ENCODE results near the gene BABAM2.

The BABAM2 gene

GRCh38 chr2:28172114-28172898 lies 281.8 kb downstream of the BABAM2 start:
- Histone ChIP-seq H3K4me3 (ENCODE audit: low read length in 2 of 2) (no peak overlapping the region), H3K9ac (ENCODE audit: low read length in 2 of 2) (no peak overlapping the region), H3K9me3 (ENCODE audit: control insufficient read depth in 2 of 2, low read length in 2 of 2) (no peaks in the 10 kb centered on the region), H3K36me3 (ENCODE audit: control insufficient read depth in 2 of 2, insufficient read depth in 2 of 2, low read length in 2 of 2) (no peaks in the 10 kb centered on the region), H3K27ac (ENCODE audit: low read length) (no peak overlapping the region), H3K27me3 (ENCODE audit: control insufficient read depth in 1 of 2, insufficient read depth in 2 of 2, low read length in 2 of 2) (no peaks in the 10 kb centered on the region), H3K4me1 (ENCODE audit: control insufficient read depth, insufficient read depth, low read length) (no peaks in the 10 kb centered on the region)

GRCh38 chr2:28173377-28173776 lies 282.8 kb downstream of the BABAM2 start:
- Histone ChIP-seq H3K9me3 (ENCODE audit: control insufficient read depth in 2 of 2, low read length in 2 of 2) (no peaks in the 10 kb centered on the region), H3K27ac (ENCODE audit: low read length) (no peak overlapping the region), H3K4me1 (ENCODE audit: control insufficient read depth, insufficient read depth, low read length) (no peaks in the 10 kb centered on the region), H3K27me3 (ENCODE audit: control insufficient read depth in 1 of 2, insufficient read depth in 2 of 2, low read length in 2 of 2) (no peaks in the 10 kb centered on the region), H3K36me3 (ENCODE audit: control insufficient read depth in 2 of 2, insufficient read depth in 2 of 2, low read length in 2 of 2) (no peaks in the 10 kb centered on the region), H3K4me3 (ENCODE audit: low read length in 2 of 2) (no peak overlapping the region), H3K9ac (ENCODE audit: low read length in 2 of 2) (no peak overlapping the region)

GRCh38 chr2:28174211-28174610 lies 283.7 kb downstream of the BABAM2 start:
- no peaks in the 10 kb centered on the region for H3K36me3 ChIP-seq (ENCODE audit: control insufficient read depth in 2 of 2, insufficient read depth in 2 of 2, low read length in 2 of 2)
- no peak overlapping the region for H3K9ac ChIP-seq (ENCODE audit: low read length in 2 of 2)
- H3K27me3 ChIP-seq (ENCODE audit: control insufficient read depth in 1 of 2, insufficient read depth in 2 of 2, low read length in 2 of 2): no peaks in the 10 kb centered on the region
- H3K4me3 ChIP-seq (ENCODE audit: low read length in 2 of 2): no peak overlapping the region
- no peaks in the 10 kb centered on the region for H3K9me3 ChIP-seq (ENCODE audit: control insufficient read depth in 2 of 2, low read length in 2 of 2)
- no peaks in the 10 kb centered on the region for H3K4me1 ChIP-seq (ENCODE audit: control insufficient read depth, insufficient read depth, low read length)
- H3K27ac ChIP-seq (ENCODE audit: low read length): no peak overlapping the region

- no peaks in the 10 kb centered on the region for H3K36me3 ChIP-seq (ENCODE audit: control insufficient read depth in 2 of 2, insufficient read depth in 2 of 2, low read length in 2 of 2)
- no peaks in the 10 kb centered on the region for H3K27me3 ChIP-seq (ENCODE audit: control insufficient read depth in 1 of 2, insufficient read depth in 2 of 2, low read length in 2 of 2)
- no peaks in the 10 kb centered on the region for H3K9me3 ChIP-seq (ENCODE audit: control insufficient read depth in 2 of 2, low read length in 2 of 2)
- H3K9ac ChIP-seq (ENCODE audit: low read length in 2 of 2): no peak overlapping the region
- H3K27ac ChIP-seq (ENCODE audit: low read length): no peak overlapping the region
- no peaks in the 10 kb centered on the region for H3K4me1 ChIP-seq (ENCODE audit: control insufficient read depth, insufficient read depth, low read length)
- H3K4me3 ChIP-seq (ENCODE audit: low read length in 2 of 2): no peak overlapping the region
Observed at GRCh38 chr2:28175028-28175427, 284.5 kb downstream of the BABAM2 start.

- no peak overlapping the region for H3K27ac ChIP-seq (ENCODE audit: low read length)
- H3K36me3 ChIP-seq (ENCODE audit: control insufficient read depth in 2 of 2, insufficient read depth in 2 of 2, low read length in 2 of 2): no peaks in the 10 kb centered on the region
- H3K9me3 ChIP-seq (ENCODE audit: control insufficient read depth in 2 of 2, low read length in 2 of 2): no peaks in the 10 kb centered on the region
- H3K9ac ChIP-seq (ENCODE audit: low read length in 2 of 2): no peak overlapping the region
- no peaks in the 10 kb centered on the region for H3K4me1 ChIP-seq (ENCODE audit: control insufficient read depth, insufficient read depth, low read length)
- H3K27me3 ChIP-seq (ENCODE audit: control insufficient read depth in 1 of 2, insufficient read depth in 2 of 2, low read length in 2 of 2): no peaks in the 10 kb centered on the region
- no peak overlapping the region for H3K4me3 ChIP-seq (ENCODE audit: low read length in 2 of 2)
Observed at GRCh38 chr2:28178946-28179345, 288.4 kb downstream of the BABAM2 start.

- Histone ChIP-seq H3K4me3 (ENCODE audit: low read length in 2 of 2) (no peak overlapping the region), H3K36me3 (ENCODE audit: control insufficient read depth in 2 of 2, insufficient read depth in 2 of 2, low read length in 2 of 2) (no peaks in the 10 kb centered on the region), H3K4me1 (ENCODE audit: control insufficient read depth, insufficient read depth, low read length) (no peaks in the 10 kb centered on the region), H3K27ac (ENCODE audit: low read length) (no peak overlapping the region), H3K9me3 (ENCODE audit: control insufficient read depth in 2 of 2, low read length in 2 of 2) (no peaks in the 10 kb centered on the region), H3K9ac (ENCODE audit: low read length in 2 of 2) (no peak overlapping the region), H3K27me3 (ENCODE audit: control insufficient read depth in 1 of 2, insufficient read depth in 2 of 2, low read length in 2 of 2) (no peaks in the 10 kb centered on the region)
Observed at GRCh38 chr2:28181801-28182200, 291.3 kb downstream of the BABAM2 start.

- Histone ChIP-seq H3K27me3 (ENCODE audit: control insufficient read depth in 1 of 2, insufficient read depth in 2 of 2, low read length in 2 of 2) (no peaks in the 10 kb centered on the region), H3K4me1 (ENCODE audit: control insufficient read depth, insufficient read depth, low read length) (no peaks in the 10 kb centered on the region), H3K4me3 (ENCODE audit: low read length in 2 of 2) (no peak overlapping the region), H3K36me3 (ENCODE audit: control insufficient read depth in 2 of 2, insufficient read depth in 2 of 2, low read length in 2 of 2) (no peaks in the 10 kb centered on the region), H3K9ac (ENCODE audit: low read length in 2 of 2) (no peak overlapping the region), H3K27ac (ENCODE audit: low read length) (no peak overlapping the region), H3K9me3 (ENCODE audit: control insufficient read depth in 2 of 2, low read length in 2 of 2) (no peaks in the 10 kb centered on the region)
Observed at GRCh38 chr2:28182348-28182747, 291.8 kb downstream of the BABAM2 start.

GRCh38 chr2:28185153-28185552 lies 294.6 kb downstream of the BABAM2 start:
- no peaks in the 10 kb centered on the region for H3K27me3 ChIP-seq (ENCODE audit: control insufficient read depth in 1 of 2, insufficient read depth in 2 of 2, low read length in 2 of 2)
- no peaks in the 10 kb centered on the region for H3K4me1 ChIP-seq (ENCODE audit: control insufficient read depth, insufficient read depth, low read length)
- H3K9ac ChIP-seq (ENCODE audit: low read length in 2 of 2): no peak overlapping the region
- no peak overlapping the region for H3K27ac ChIP-seq (ENCODE audit: low read length)
- H3K36me3 ChIP-seq (ENCODE audit: control insufficient read depth in 2 of 2, insufficient read depth in 2 of 2, low read length in 2 of 2): no peaks in the 10 kb centered on the region
- H3K4me3 ChIP-seq (ENCODE audit: low read length in 2 of 2): no peak overlapping the region
- no peaks in the 10 kb centered on the region for H3K9me3 ChIP-seq (ENCODE audit: control insufficient read depth in 2 of 2, low read length in 2 of 2)

- Histone ChIP-seq H3K9ac (ENCODE audit: low read length in 2 of 2) (no peak overlapping the region), H3K27ac (ENCODE audit: low read length) (no peak overlapping the region), H3K27me3 (ENCODE audit: control insufficient read depth in 1 of 2, insufficient read depth in 2 of 2, low read length in 2 of 2) (no peaks in the 10 kb centered on the region), H3K36me3 (ENCODE audit: control insufficient read depth in 2 of 2, insufficient read depth in 2 of 2, low read length in 2 of 2) (no peaks in the 10 kb centered on the region), H3K4me1 (ENCODE audit: control insufficient read depth, insufficient read depth, low read length) (no peaks in the 10 kb centered on the region), H3K4me3 (ENCODE audit: low read length in 2 of 2) (no peak overlapping the region), H3K9me3 (ENCODE audit: control insufficient read depth in 2 of 2, low read length in 2 of 2) (no peaks in the 10 kb centered on the region)
Observed at GRCh38 chr2:28185891-28186290, 295.4 kb downstream of the BABAM2 start.

GRCh38 chr2:28187186-28187585 lies 296.7 kb downstream of the BABAM2 start:
- Histone ChIP-seq H3K27me3 (ENCODE audit: control insufficient read depth in 1 of 2, insufficient read depth in 2 of 2, low read length in 2 of 2) (no peaks in the 10 kb centered on the region), H3K36me3 (ENCODE audit: control insufficient read depth in 2 of 2, insufficient read depth in 2 of 2, low read length in 2 of 2) (no peaks in the 10 kb centered on the region), H3K9ac (ENCODE audit: low read length in 2 of 2) (no peak overlapping the region), H3K9me3 (ENCODE audit: control insufficient read depth in 2 of 2, low read length in 2 of 2) (no peaks in the 10 kb centered on the region), H3K4me3 (ENCODE audit: low read length in 2 of 2) (no peak overlapping the region), H3K27ac (ENCODE audit: low read length) (no peak overlapping the region), H3K4me1 (ENCODE audit: control insufficient read depth, insufficient read depth, low read length) (no peaks in the 10 kb centered on the region)

- no peaks in the 10 kb centered on the region for H3K9me3 ChIP-seq (ENCODE audit: control insufficient read depth in 2 of 2, low read length in 2 of 2)
- no peaks in the 10 kb centered on the region for H3K4me1 ChIP-seq (ENCODE audit: control insufficient read depth, insufficient read depth, low read length)
- no peaks in the 10 kb centered on the region for H3K27me3 ChIP-seq (ENCODE audit: control insufficient read depth in 1 of 2, insufficient read depth in 2 of 2, low read length in 2 of 2)
- no peak overlapping the region for H3K27ac ChIP-seq (ENCODE audit: low read length)
- no peak overlapping the region for H3K9ac ChIP-seq (ENCODE audit: low read length in 2 of 2)
- no peaks in the 10 kb centered on the region for H3K36me3 ChIP-seq (ENCODE audit: control insufficient read depth in 2 of 2, insufficient read depth in 2 of 2, low read length in 2 of 2)
- no peak overlapping the region for H3K4me3 ChIP-seq (ENCODE audit: low read length in 2 of 2)
Observed at GRCh38 chr2:28188436-28188835, 297.9 kb downstream of the BABAM2 start.
